Right lobe of liver (tissue), 4 donors: ENCODE measurements around the gene KCNF1.

Experiments used
- CTCF ChIP-seq, 4 donors: fragments of 200-600 bp in 3 of 4; fragments of 450-650 bp in 1 of 4; IDR thresholded peaks; one replicate each; pipeline versions ENCODE4 v1.5.1 to v1.8.0; 2016 to 2022; ENCODE audit warnings: antibody characterized with exemption in 4 of 4, mild to moderate bottlenecking in 2 of 4
- POLR2A ChIP-seq: fragments of 450-650 bp; IDR thresholded peaks from one replicate; pipeline ENCODE4 v1.6.1; 2017; ENCODE audit warnings: antibody characterized with exemption, mild to moderate bottlenecking
- donor health status: DM: no; HTN: no; CAD: no.
- donor health status: DM: no; HTN: no; CAD: no.
- donor health status: DM: no; HTN: yes; CAD: no.

DNA sequence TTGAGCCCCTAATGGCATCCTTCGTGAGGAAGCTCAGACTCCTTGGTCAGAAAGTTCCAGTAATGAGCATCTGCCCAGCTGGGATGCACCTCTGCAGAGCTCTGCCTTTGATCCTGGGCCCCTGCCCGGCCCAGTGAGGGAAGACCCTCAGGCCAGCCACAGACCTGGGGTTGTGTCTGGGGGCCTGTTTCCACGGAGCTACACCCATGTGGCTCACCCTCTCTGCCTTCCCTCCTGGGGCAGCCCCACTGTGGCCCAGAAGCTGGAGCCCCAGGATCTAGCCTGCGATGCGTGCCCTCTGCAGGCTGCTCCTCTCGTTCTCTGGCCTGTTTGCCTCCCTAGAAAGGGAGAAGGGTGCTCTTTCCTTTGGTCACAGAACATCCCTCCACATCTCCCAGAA lies 9.8 kb downstream of the KCNF1 start:
- TF ChIP-seq CTCF (IDR thresholded peaks at IDR 0.05) (no peak), POLR2A (no peak)
